ENCODE results near the gene YEATS4. TPM values are rescaled to one million over a fixed set of nuclear protein-coding genes. Genes with fewer than 3 reads are reported as not detected.

The YEATS4 gene
- polyA plus RNA-seq, 3 donors = 6.6 to 20.9 (median 16.0) TPM

DNA sequence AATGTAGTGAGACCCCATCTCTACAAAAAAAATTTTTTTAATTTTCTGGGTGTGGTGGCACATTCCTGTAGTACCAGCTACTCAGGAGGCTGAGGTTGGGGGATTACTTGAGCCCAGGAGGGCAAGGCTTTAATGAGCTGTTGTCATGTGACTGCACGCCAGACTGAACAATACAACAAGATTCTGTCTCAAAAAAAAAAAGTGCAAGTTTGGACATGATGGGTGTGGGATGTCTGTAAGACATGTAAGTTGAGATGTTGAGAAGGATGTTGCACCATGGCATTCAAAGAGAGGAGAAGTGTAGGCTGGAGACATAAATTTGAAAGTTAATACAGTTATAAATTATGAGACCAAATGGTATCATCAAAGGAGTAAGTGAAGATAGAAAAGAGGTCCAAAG is 23.5 kb downstream of the YEATS4 start:
- Histone ChIP-seq H3K27me3 (ENCODE audit: control insufficient read depth in 2 of 2, insufficient read depth in 2 of 2, low read length in 2 of 2) (no peaks in the 10 kb centered on the region), H2AFZ (ENCODE audit: insufficient read depth, low read depth, low read length, poor library complexity, severe bottlenecking) (no peak overlapping the region), H3K27ac (ENCODE audit: low read depth in 1 of 2, low read length in 2 of 2) (no peak overlapping the region), H3K9me3 (replicated peaks in 1 of 2; ENCODE audit: control insufficient read depth in 1 of 2, insufficient read depth in 1 of 2, low read length in 2 of 2) (no peaks in the 10 kb centered on the region), H3K4me2 (replicated peaks; ENCODE audit: extremely low read depth, low read length, poor library complexity, severe bottlenecking) (no peak overlapping the region), H3K4me3 (replicated peaks in 1 of 3; ENCODE audit: low read depth in 2 of 3, low read length in 3 of 3) (no peak overlapping the region), H4K20me1 (ENCODE audit: insufficient read depth, low read length) (no peaks in the 10 kb centered on the region), H3K4me1 (ENCODE audit: control insufficient read depth in 1 of 2, insufficient read depth in 2 of 2, low read length in 2 of 2) (no peaks in the 10 kb centered on the region), H3K79me2 (ENCODE audit: insufficient read depth, low read length) (peaks cover 6% of the 10 kb centered on the region), H3K36me3 (replicated peaks in 1 of 2; ENCODE audit: control insufficient read depth in 1 of 2, insufficient read depth in 2 of 2, low read length in 2 of 2) (peaks cover 32 to 60% of the 10 kb centered on the region in 2 donors), H3K9ac (ENCODE audit: insufficient read depth, low read length, poor library complexity, severe bottlenecking) (no peak overlapping the region)
- intact Hi-C loops (cut with micrococcal nuclease) = no loop called here
- no peaks in the 10 kb centered on the region for H3K27me3 Mint-ChIP-seq (ENCODE audit: low read depth in 3 of 3)
- TF ChIP-seq, protein P1, sequence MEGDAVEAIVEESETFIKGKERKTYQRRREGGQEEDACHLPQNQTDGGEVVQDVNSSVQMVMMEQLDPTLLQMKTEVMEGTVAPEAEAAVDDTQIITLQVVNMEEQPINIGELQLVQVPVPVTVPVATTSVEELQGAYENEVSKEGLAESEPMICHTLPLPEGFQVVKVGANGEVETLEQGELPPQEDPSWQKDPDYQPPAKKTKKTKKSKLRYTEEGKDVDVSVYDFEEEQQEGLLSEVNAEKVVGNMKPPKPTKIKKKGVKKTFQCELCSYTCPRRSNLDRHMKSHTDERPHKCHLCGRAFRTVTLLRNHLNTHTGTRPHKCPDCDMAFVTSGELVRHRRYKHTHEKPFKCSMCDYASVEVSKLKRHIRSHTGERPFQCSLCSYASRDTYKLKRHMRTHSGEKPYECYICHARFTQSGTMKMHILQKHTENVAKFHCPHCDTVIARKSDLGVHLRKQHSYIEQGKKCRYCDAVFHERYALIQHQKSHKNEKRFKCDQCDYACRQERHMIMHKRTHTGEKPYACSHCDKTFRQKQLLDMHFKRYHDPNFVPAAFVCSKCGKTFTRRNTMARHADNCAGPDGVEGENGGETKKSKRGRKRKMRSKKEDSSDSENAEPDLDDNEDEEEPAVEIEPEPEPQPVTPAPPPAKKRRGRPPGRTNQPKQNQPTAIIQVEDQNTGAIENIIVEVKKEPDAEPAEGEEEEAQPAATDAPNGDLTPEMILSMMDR (IDR thresholded peaks at IDR 0.05) = no peak
- no peak overlapping the region for H3K4me3 Mint-ChIP-seq
- H3K9me3 Mint-ChIP-seq = no peaks in the 10 kb centered on the region
- H3K36me3 Mint-ChIP-seq = peaks cover 52 to 65% of the 10 kb centered on the region in 2 donors
- peaks cover 2% of the 10 kb centered on the region for H3K4me1 Mint-ChIP-seq
- no peak for DNase-seq
- H3K27ac Mint-ChIP-seq = peak overlapping the region in 1 of 7 donors; percentile 15
- no CpG with 5 or more reads among the region's 1 CpG for WGBS (ENCODE audit: insufficient coverage)

DNA sequence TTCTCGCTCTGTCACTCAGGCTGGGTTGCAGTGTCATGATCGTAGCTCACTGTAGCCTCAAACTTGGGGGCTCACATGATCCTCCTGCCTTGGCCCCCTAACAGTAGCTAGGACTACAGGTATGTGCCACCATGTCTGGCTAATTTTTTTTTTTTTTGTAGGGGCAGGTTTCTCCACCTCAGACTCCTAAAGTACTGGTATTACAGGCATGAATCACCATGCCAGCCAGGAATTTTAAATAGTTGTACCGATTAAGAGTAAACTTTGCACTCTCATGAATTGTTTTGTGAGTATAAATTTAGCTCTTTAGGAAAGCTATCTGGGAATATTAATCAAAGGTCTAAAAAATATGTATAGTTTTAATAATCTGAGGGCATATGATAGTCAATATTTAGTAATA is 25.5 kb downstream of the YEATS4 start:
- Histone ChIP-seq H3K79me2 (ENCODE audit: insufficient read depth, low read length) (peaks cover 5% of the 10 kb centered on the region), H4K20me1 (ENCODE audit: insufficient read depth, low read length) (no peaks in the 10 kb centered on the region), H2AFZ (ENCODE audit: insufficient read depth, low read depth, low read length, poor library complexity, severe bottlenecking) (no peak overlapping the region), H3K4me1 (ENCODE audit: control insufficient read depth in 1 of 2, insufficient read depth in 2 of 2, low read length in 2 of 2) (no peaks in the 10 kb centered on the region), H3K27me3 (ENCODE audit: control insufficient read depth in 2 of 2, insufficient read depth in 2 of 2, low read length in 2 of 2) (no peaks in the 10 kb centered on the region), H3K9ac (ENCODE audit: insufficient read depth, low read length, poor library complexity, severe bottlenecking) (no peak overlapping the region), H3K4me3 (replicated peaks in 1 of 3; ENCODE audit: low read depth in 2 of 3, low read length in 3 of 3) (no peak overlapping the region), H3K27ac (ENCODE audit: low read depth in 1 of 2, low read length in 2 of 2) (no peak overlapping the region), H3K4me2 (replicated peaks; ENCODE audit: extremely low read depth, low read length, poor library complexity, severe bottlenecking) (no peak overlapping the region), H3K36me3 (replicated peaks in 1 of 2; ENCODE audit: control insufficient read depth in 1 of 2, insufficient read depth in 2 of 2, low read length in 2 of 2) (peaks cover 22 to 46% of the 10 kb centered on the region in 2 donors), H3K9me3 (replicated peaks in 1 of 2; ENCODE audit: control insufficient read depth in 1 of 2, insufficient read depth in 1 of 2, low read length in 2 of 2) (no peaks in the 10 kb centered on the region)
- H3K27ac Mint-ChIP-seq = no peak overlapping the region
- TF ChIP-seq, protein P1 (IDR thresholded peaks at IDR 0.05) = no peak
- no peaks in the 10 kb centered on the region for H3K9me3 Mint-ChIP-seq
- 100% methylated on average over 2 of the region's 3 CpGs for whole genome bisulfite sequencing (ENCODE audit: insufficient coverage)
- no peak overlapping the region for H3K4me3 Mint-ChIP-seq
- no peak for DNase-seq
- H3K27me3 Mint-ChIP-seq (ENCODE audit: low read depth in 3 of 3) = no peaks in the 10 kb centered on the region
- intact Hi-C loops (cut with micrococcal nuclease) = no loop called here
- H3K36me3 Mint-ChIP-seq = peaks cover 41 to 55% of the 10 kb centered on the region in 2 donors
- H3K4me1 Mint-ChIP-seq = peaks cover 2% of the 10 kb centered on the region
